ENCODE data around the gene PNKP. TPM values are rescaled to one million over a fixed set of nuclear protein-coding genes. Genes with fewer than 3 reads are reported as not detected.

The PNKP gene
- total RNA-seq, 1 donor = 42.3 TPM

- TF ChIP-seq CTCF (IDR thresholded peaks at IDR 0.05; ENCODE audit: insufficient read depth, low read length) = no peak
- H3K4me3 ChIP-seq (ENCODE audit: low read depth, low read length) = no peak overlapping the region
- DNase-seq (ENCODE audit: low read depth) = no peak
Measured at GRCh38 chr19:49871349-49871985, 4.1 kb upstream of the PNKP start.

GRCh38 chr19:49870309-49870901 is 3.0 kb upstream of the PNKP start:
- peak overlapping the region; percentile 66 for H3K4me3 ChIP-seq (ENCODE audit: low read depth, low read length)
- DNase-seq (ENCODE audit: low read depth) = no peak
- no peak for TF ChIP-seq CTCF (IDR thresholded peaks at IDR 0.05; ENCODE audit: insufficient read depth, low read length)

- peak overlapping the region; percentile 66 for H3K4me3 ChIP-seq (ENCODE audit: low read depth, low read length)
- TF ChIP-seq CTCF (IDR thresholded peaks at IDR 0.05; ENCODE audit: insufficient read depth, low read length) = peak; percentile 2
- DNase-seq (ENCODE audit: low read depth) = peak; percentile 100
Measured at GRCh38 chr19:49869484-49870308, 2.3 kb upstream of the PNKP start.

- peak overlapping the region; percentile 58 for H3K4me3 ChIP-seq (ENCODE audit: low read depth, low read length)
- TF ChIP-seq CTCF (IDR thresholded peaks at IDR 0.05; ENCODE audit: insufficient read depth, low read length) = no peak
- no peak for DNase-seq (ENCODE audit: low read depth)
Measured at GRCh38 chr19:49869009-49869483, 1.7 kb upstream of the PNKP start.

- TF ChIP-seq CTCF (IDR thresholded peaks at IDR 0.05; ENCODE audit: insufficient read depth, low read length) = no peak
- DNase-seq (ENCODE audit: low read depth) = no peak
- peak overlapping the region; percentile 25 for H3K4me3 ChIP-seq (ENCODE audit: low read depth, low read length)
Measured at GRCh38 chr19:49864890-49865289, 2.5 kb downstream of the PNKP start.

GRCh38 chr19:49863935-49864320 is 3.4 kb downstream of the PNKP start:
- H3K4me3 ChIP-seq (ENCODE audit: low read depth, low read length) = no peak overlapping the region
- DNase-seq (ENCODE audit: low read depth) = no peak
- no peak for TF ChIP-seq CTCF (IDR thresholded peaks at IDR 0.05; ENCODE audit: insufficient read depth, low read length)
